Measurements from ENCODE around the gene COPS7A.

DNA sequence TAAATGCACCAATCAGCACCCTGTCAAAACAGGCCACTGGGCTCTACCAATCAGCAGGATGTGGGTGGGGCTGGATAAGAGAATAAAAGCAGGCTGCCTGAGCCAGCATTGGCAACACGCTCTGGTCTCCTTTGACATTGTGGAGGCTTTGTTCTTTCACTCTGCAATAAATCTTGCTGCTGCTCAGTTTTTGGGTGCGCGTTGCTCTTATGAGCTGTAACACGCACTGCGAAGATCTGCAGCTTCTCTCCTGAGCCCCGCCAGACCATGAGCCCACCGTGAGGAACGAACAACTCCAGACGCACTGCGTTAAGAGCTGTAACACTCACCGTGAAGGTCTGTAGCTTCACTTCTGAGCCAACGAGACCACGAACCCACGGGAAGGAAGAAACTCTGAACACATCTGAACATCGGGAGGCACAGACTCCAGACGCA, 14.9 kb upstream of the COPS7A start:
- TF ChIP-seq, protein P1, sequence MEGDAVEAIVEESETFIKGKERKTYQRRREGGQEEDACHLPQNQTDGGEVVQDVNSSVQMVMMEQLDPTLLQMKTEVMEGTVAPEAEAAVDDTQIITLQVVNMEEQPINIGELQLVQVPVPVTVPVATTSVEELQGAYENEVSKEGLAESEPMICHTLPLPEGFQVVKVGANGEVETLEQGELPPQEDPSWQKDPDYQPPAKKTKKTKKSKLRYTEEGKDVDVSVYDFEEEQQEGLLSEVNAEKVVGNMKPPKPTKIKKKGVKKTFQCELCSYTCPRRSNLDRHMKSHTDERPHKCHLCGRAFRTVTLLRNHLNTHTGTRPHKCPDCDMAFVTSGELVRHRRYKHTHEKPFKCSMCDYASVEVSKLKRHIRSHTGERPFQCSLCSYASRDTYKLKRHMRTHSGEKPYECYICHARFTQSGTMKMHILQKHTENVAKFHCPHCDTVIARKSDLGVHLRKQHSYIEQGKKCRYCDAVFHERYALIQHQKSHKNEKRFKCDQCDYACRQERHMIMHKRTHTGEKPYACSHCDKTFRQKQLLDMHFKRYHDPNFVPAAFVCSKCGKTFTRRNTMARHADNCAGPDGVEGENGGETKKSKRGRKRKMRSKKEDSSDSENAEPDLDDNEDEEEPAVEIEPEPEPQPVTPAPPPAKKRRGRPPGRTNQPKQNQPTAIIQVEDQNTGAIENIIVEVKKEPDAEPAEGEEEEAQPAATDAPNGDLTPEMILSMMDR (IDR thresholded peaks at IDR 0.05) = no peak
- no peak for TF ChIP-seq POLR2AphosphoS5 (IDR thresholded peaks at IDR 0.05; ENCODE audit: insufficient read depth in 1 of 2, low read depth in 1 of 2)
